HG02678 (cell line): ENCODE results near the gene LRRC47.

Experiments
- ATAC-seq: cut with Tn5 transposase; IDR thresholded peaks from one replicate; pipeline ENCODE4 v1.9.1; 2021; ENCODE audit warnings: mild to moderate bottlenecking, moderate library complexity; ENCODE audit not compliant: unreplicated experiment

The LRRC47 gene

DNA sequence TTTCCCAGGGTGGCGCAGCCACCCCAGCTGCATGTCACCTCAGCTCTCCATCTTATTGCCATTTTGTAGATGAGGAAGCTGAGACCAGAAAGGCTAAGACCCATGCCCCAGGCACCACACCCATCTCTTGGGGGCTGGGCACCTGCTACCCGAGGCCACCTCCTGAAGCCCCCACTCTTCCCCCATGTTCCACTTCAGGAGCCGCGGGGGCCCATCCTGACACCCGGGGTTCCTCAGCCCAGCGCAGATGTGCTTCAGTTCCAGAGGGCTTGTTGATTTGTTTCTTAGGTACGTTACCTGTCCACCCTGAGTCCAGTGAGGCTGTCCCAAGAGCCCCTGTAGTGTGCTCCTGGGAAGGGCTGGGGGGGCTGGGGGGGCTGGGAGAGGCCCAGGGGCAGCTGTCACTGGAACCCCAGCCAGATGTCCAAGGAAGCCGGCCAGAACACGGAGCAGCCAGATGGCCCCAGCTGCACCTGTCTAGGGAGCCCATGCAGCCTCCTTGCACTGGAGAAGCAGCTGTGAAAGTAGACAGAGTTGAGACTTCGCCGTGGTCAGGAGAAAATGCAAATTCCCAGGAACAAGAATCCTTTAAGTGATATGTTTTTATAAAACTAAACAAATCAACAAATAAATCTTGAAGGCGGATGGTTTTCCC is 61.1 kb downstream of the LRRC47 start:
- no peak for ATAC-seq

DNA sequence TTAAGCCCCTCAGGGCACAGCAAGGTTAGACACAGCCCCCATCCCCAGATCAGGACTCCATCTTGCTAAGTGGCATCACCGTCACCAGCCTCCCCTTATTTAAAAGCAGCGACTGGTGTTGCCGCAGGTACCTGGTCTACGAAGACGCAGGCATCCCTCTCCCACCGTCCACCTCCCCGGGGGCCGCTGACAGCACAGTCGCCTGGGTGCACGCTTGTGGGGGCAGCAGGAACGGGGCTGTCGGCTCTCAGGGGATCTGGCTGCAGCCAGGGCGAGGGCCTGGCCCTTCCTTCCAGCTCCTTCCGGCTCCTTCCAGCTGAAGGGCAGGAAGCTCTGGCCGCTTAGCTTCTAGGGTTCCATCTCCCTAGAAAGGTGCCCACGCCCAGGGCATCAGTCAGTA is 61.7 kb downstream of the LRRC47 start:
- no peak for ATAC-seq

DNA sequence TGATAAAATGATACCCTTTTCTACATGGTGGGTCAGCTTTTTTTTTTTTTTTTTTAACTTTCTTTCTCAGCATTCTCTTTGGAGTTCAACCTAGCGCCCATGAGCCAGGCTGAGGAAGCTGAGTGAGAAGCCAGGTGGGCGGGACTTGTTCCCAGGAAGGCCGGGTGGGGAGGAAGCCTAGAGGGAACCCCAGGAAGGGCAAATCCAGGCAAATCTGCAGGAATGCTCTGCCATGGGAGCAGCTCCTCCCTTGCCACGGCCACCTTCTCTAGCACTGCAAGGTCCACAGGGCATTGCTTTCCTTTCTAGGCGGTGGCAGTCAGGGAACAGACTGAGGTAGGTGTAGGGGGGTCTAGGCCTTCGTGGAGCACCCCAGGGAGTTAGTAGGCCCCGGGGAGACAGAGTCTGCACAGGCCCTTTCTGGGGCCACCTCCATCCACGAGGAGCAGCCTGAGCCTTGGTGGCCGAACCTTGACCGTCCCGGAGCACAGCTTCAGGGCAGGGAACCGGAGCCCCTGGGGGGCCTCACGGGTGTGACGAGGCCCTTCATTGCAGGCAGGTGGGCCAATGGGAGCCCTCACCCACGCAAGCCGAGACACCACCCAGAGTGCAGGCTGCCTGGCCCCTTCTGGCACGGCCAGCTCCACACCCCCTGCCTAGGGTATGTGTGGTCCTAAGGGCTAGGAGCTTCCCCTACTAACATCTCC is 62.3 kb downstream of the LRRC47 start:
- ATAC-seq = no peak

DNA sequence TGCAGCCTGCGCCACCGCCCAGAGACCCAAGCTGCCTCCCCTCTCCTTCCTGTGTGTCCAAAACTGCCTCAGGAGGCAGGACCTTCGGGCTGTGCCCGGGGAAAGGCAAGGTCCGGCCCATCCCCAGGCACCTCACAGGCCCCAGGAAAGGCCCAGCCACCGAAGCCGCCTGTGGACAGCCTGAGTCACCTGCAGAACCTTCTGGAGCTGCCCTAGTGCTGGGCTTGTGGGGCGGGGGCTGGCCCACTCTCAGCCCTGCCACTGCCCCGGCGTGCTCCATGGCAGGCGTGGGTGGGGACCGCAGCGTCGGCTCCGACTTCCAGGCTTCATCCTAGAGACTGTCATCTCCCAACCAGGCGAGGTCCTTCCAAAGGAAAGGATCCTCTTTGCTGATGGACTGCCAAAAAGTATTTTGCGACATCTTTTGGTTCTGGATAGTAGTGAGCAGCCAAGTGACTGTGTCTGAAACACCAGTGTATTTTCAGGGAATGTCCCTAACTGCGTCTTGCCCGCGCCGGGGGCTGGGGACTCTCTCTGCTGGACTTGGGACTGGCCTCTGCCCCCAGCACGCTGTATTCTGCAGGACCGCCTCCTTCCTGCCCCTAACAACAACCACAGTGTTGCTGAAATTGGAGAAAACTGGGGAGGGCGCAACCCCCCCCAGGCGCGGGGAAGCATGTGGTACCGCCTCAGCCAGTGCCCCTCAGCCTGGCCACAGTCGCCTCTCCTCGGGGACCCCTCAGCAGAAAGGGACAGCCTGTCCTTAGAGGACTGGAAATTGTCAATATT is 63.0 kb downstream of the LRRC47 start:
- no peak for ATAC-seq

DNA sequence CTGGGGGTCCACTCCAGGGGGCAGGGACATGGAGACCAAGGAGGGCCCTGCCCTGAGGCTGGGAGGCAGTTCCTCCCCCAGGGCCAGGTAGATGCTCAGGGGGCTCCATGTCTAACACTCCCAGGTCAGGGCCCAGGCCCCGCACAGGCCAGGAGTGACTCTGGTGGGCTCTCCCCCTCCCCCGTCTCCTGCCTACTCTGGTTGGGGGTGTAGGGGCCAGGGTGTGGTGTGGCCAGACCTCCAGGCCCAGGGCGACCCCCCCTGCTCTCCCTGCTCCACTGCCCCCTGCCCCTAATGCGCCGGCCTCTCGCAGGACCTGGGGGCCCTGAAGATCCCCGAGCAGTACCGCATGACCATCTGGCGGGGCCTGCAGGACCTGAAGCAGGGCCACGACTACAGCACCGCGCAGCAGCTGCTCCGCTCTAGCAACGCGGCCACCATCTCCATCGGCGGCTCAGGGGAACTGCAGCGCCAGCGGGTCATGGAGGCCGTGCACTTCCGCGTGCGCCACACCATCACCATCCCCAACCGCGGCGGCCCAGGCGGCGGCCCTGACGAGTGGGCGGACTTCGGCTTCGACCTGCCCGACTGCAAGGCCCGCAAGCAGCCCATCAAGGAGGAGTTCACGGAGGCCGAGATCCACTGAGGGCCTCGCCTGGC is 63.7 kb downstream of the LRRC47 start:
- ATAC-seq = no peak

DNA sequence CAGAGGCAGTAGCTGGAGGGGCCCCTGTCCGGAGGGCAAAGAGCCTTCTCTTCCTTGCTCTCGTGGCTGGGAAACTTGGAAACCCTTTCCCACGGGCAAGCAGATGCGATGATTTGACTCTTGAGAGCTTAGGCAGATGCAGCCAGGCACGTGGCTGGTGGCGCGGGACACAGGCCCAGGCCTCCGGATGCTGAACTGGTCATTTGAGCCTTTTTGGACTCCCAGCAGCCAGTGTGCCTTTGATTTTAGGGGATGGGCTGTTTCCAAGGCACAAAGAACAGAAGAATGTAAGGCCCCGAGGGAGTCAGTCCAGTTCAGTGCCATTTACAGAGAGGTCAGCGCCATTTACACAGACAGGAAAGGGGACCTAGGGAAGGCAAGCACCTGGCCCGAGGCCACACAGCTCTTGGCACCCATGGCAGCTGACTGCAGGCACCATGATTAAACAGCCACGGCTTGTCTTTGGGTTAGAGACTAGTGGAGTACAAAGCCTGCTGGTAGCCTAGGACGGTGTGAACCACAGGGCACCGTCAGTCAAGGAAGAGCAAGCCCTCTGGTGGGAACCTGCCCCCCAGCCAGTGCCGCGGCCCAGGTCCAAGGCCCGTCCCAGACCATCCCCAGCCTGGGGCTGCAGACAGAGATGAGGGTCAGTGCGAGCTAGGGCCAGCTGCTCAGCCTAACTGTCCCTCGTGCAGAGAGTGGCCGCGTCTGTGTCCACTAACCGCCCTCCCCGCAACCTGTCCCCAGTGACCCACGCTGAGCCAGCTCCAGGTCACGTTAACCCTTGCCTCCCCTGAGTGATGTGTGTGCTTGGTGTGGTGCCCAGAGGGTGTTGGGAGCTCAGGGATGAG is 64.5 kb downstream of the LRRC47 start:
- no peak for ATAC-seq

DNA sequence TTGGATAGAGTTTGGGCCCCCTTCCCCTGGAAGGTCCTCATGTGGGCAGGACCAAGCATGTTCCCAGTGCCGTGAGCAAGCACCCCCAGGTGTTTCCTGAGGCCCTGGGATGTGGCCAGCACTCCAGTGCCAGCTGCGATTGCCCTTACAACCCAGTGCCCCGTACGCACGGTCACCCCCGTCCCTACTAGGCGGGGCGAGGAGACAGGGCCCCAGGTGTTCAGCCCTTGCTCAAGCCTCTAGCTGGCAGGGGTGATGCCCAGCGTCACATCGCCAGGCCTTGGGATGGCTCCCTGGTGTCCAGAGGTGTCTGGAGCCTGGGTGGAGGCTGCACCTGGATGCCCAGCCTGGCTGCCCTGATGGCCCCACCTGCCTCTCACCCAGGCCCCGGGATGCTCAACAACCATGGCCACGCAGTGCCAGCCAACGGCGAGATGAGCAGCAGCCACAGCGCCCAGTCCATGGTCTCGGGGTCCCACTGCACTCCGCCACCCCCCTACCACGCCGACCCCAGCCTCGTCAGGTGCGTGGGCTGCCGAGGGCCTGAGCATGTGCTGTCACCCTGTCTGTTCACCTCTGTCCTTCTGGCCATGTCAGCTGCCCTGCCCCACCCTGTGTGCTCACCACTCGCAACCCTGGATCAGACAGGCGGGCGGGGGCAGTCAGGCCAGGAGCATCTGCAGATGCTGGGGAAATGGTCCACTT is 65.6 kb downstream of the LRRC47 start:
- ATAC-seq = no peak

DNA sequence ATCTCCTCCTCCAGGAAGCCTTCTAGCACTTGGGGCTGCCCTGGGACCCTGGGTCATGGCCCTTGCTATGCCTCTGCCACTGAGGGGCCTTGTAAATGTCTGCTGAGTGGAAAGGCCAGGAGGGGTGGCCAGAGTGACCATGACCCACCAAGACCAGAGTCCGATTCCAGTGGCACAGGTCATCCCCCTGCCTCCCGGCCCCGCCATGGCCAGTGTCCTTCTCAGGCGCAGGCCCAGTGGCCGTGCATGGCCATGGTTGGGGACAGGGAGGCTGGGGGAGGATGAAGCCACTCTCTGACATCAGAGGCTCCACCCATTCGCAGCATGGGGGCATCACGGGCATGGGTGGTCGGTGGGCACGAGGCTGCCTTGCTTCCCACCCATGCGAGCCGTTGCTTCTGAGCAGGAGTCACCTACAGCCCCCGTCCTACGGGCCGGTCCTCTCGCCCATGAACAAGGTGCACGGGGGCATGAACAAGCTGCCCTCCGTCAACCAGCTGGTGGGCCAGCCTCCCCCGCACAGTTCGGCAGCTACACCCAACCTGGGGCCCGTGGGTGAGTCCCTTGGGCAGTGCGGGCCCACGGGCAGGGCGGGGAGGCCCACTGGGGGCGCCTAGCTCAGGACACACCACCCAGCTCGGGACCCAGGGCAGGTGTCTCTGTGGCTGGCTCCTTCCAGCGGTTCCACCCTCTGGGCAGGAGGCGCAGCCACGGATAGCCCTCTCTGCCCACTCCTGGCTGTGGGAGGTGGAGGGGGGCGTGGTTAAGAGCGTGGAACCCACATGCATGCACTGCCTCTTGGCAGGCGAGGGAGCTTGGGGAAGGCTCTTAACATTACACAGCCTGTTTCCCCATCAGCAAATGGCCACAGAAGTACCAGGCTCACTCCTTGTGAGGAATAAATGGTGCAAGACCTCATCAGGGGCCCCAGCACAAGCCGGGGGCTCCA is 66.4 kb downstream of the LRRC47 start:
- no peak for ATAC-seq
